Measurements from ENCODE around the gene ECSIT. TPM values are rescaled to one million over a fixed set of nuclear protein-coding genes. Genes with fewer than 3 reads are reported as not detected.

ECSIT gene
- total RNA-seq, 1 experiment from 2014 or later: 52.8 TPM

- peak overlapping the region; percentile 43 for H3K27ac ChIP-seq (ENCODE audit: low read depth, low read length)
- no peak for DNase-seq (ENCODE audit: low read depth, low spot score)
- ChIA-PET POLR2A (no interaction called here), CTCF (no interaction called here), RAD21 (ENCODE audit: low non-redundant PET in 1 of 2, low total read pairs in 2 of 2, uncharacterized antibody in 2 of 2, unreplicated experiment in 2 of 2) (no interaction called here)
- intact Hi-C loops (cut with micrococcal nuclease): loop anchor here (2.0 kb wide), 1 partner anchor 24 kb away; the partner anchor contains the start of gene ECSIT
- no TSS peak for BruUV-seq (replicated peaks)
- no peaks in the 10 kb centered on the region for H4K20me1 ChIP-seq (ENCODE audit: insufficient read depth)
- H3K4me1 ChIP-seq (ENCODE audit: control insufficient read depth in 1 of 2, insufficient read depth in 2 of 2, low read length in 2 of 2): peaks cover 0 to 13% of the 10 kb centered on the region in 2 experiments; a peak in 2 of 4 replicates
- peak overlapping the region; percentile 65 to 80 for H3K4me3 ChIP-seq (replicated peaks in 1 of 2; ENCODE audit: low read depth in 1 of 2, low read length in 2 of 2)
- ATAC-seq: no peak
- H3K9ac ChIP-seq (ENCODE audit: low read length): peak overlapping the region; percentile 87
- TF ChIP-seq JUND (IDR thresholded peaks at IDR 0.05) (no peak), MAX (IDR thresholded peaks at IDR 0.05) (no peak), ATF3 (IDR thresholded peaks at IDR 0.05) (no peak), CEBPB (IDR thresholded peaks at IDR 0.05; ENCODE audit: low read depth) (no peak), EZH2 (IDR thresholded peaks at IDR 0.05) (no peak), TCF7L2 (IDR thresholded peaks at IDR 0.05; ENCODE audit: borderline replicate concordance, extremely low read depth, insufficient read depth, insufficient read length) (no peak), REST (IDR thresholded peaks at IDR 0.05; ENCODE audit: low read depth) (no peak), POLR2A (IDR thresholded peaks at IDR 0.05; ENCODE audit: borderline replicate concordance, extremely low read depth, insufficient read depth, insufficient read length) (no peak), SP1 (IDR thresholded peaks at IDR 0.05; ENCODE audit: low read depth) (no peak), YY1 (IDR thresholded peaks at IDR 0.05; ENCODE audit: extremely low read depth, insufficient replicate concordance, low read depth, low read length) (no peak), POLR2AphosphoS5 (IDR thresholded peaks at IDR 0.05; ENCODE audit: low read depth, low read length) (no peak), ZNF274 (IDR thresholded peaks at IDR 0.05; ENCODE audit: low read depth, low read length) (no peak), SIN3A (IDR thresholded peaks at IDR 0.05; ENCODE audit: low read depth) (no peak), ZFX (IDR thresholded peaks at IDR 0.05) (no peak), RAD21 (IDR thresholded peaks at IDR 0.05; ENCODE audit: low read depth) (no peak), FOSL1 (IDR thresholded peaks at IDR 0.05; ENCODE audit: low read depth) (no peak), ZBTB33 (IDR thresholded peaks at IDR 0.05; ENCODE audit: extremely low read depth, insufficient replicate concordance, low read length) (no peak), EZH2phosphoT487 (IDR thresholded peaks at IDR 0.05; ENCODE audit: borderline replicate concordance) (no peak), CTCF (IDR thresholded peaks at IDR 0.05 in 2 of 3, conservative IDR thresholded peaks at IDR 0.05 in 1 of 3; ENCODE audit: borderline replicate concordance in 1 of 3, insufficient read depth in 1 of 3, low read depth in 2 of 3, low read length in 2 of 3) (no peak), EGR1 (IDR thresholded peaks at IDR 0.05; ENCODE audit: low read depth) (no peak)
- H3K36me3 ChIP-seq (ENCODE audit: control insufficient read depth in 1 of 2, insufficient read depth in 2 of 2, low read length in 2 of 2): no peaks in the 10 kb centered on the region
- peak overlapping the region; percentile 94 for H3K4me2 ChIP-seq (ENCODE audit: low read length)
- H3K27me3 ChIP-seq (ENCODE audit: insufficient read depth, low read length): no peaks in the 10 kb centered on the region
- no peaks in the 10 kb centered on the region for H3K9me2 ChIP-seq (ENCODE audit: insufficient read depth)
- no peaks in the 10 kb centered on the region for H3K9me3 ChIP-seq (ENCODE audit: control insufficient read depth in 1 of 2, insufficient read depth in 1 of 2, low read depth in 1 of 2, low read length in 2 of 2)
- peaks cover 6% of the 10 kb centered on the region; the same call in 1 of the 2 replicates for H3K79me2 ChIP-seq (ENCODE audit: insufficient read depth, low read length)
- no peak overlapping the region for H2AFZ ChIP-seq (ENCODE audit: low read depth, low read length, poor library complexity, severe bottlenecking)
Observed at GRCh38 chr19:11504502-11505031, 24.4 kb downstream of the ECSIT start.
